ENCODE measurements around the gene CASP9. TPM values are rescaled to one million over a fixed set of nuclear protein-coding genes. Genes with fewer than 3 reads are reported as not detected.

The CASP9 gene
- total RNA-seq (2022; extraction: Qiagen RNA extraction; ENCODE audit: low read depth) = 5.2 to 6.6 TPM (median 5.8 TPM) in 5 replicates

GRCh38 chr1:15524021-15524282 lies at the start of gene CASP9:
TSS of gene CASP9 (minus strand) at chr1:15524215. CDS start at chr1:15524200, 15 bp downstream.

GRCh38 chr1:15526490-15527339 lies 2.7 kb upstream of the CASP9 start, which contains the start of gene DNAJC16:
TSS of gene DNAJC16 (plus strand) at chr1:15526848. CDS start at chr1:15529106, 2,258 bp downstream.

GRCh38 chr1:15475752-15476314 lies 48.2 kb downstream of the CASP9 start, which contains the start of gene CELA2B:
TSS of gene CELA2B (plus strand) at chr1:15476104. CDS start at chr1:15476126, 22 bp downstream.

GRCh38 chr1:15456313-15456954 lies 67.6 kb downstream of the CASP9 start, which contains the start of gene CELA2A:
TSS of gene CELA2A (plus strand) at chr1:15456732. CDS start at chr1:15456754, 22 bp downstream.

Other genes with a start within 250 kb of the CASP9 start
- 164 to 255 TPM (median 241 TPM) in 5 replicates for gene EFHD2, start 114.3 kb downstream of the CASP9 start, total RNA-seq (2022; extraction: Qiagen RNA extraction; ENCODE audit: low read depth)
- gene CTRC, start 85.8 kb downstream of the CASP9 start, total RNA-seq (2022; extraction: Qiagen RNA extraction; ENCODE audit: low read depth) = 0.61 to 1.6 TPM (median 1.1 TPM) in 5 replicates
- not detected in 5 replicates for gene CELA2A, start 67.5 kb downstream of the CASP9 start, total RNA-seq (2022; extraction: Qiagen RNA extraction; ENCODE audit: low read depth)
- gene CELA2B, start 48.1 kb downstream of the CASP9 start, total RNA-seq (2022; extraction: Qiagen RNA extraction; ENCODE audit: low read depth) = not detected in 5 replicates
- 4.6 to 5.5 TPM (median 4.7 TPM) in 5 replicates for gene DNAJC16, start 2.6 kb upstream of the CASP9 start, total RNA-seq (2022; extraction: Qiagen RNA extraction; ENCODE audit: low read depth)
- 6.1 to 8.5 TPM (median 7.9 TPM) in 5 replicates for gene AGMAT, start 60.8 kb upstream of the CASP9 start, total RNA-seq (2022; extraction: Qiagen RNA extraction; ENCODE audit: low read depth)
- 8.1 to 11.8 TPM (median 9.1 TPM) in 5 replicates for gene DDI2, start 93.2 kb upstream of the CASP9 start, total RNA-seq (2022; extraction: Qiagen RNA extraction; ENCODE audit: low read depth)
- 24.1 to 30.4 TPM (median 28.5 TPM) in 5 replicates for gene PLEKHM2, start 160.1 kb upstream of the CASP9 start, total RNA-seq (2022; extraction: Qiagen RNA extraction; ENCODE audit: low read depth)
- gene SLC25A34, start 212.0 kb upstream of the CASP9 start, total RNA-seq (2022; extraction: Qiagen RNA extraction; ENCODE audit: low read depth) = 0.20 to 0.45 TPM (median 0.35 TPM) in 5 replicates
- gene TMEM82, start 218.3 kb upstream of the CASP9 start, total RNA-seq (2022; extraction: Qiagen RNA extraction; ENCODE audit: low read depth) = not detected in 5 replicates
- 20.9 to 28.0 TPM (median 23.6 TPM) in 5 replicates for gene FBLIM1, start 234.6 kb upstream of the CASP9 start, total RNA-seq (2022; extraction: Qiagen RNA extraction; ENCODE audit: low read depth)